WTC11 (cell line): Measurements from ENCODE around the gene LMBR1. TPM values are rescaled to one million over a fixed set of nuclear protein-coding genes. Genes with fewer than 3 reads are reported as not detected.

Experiments
- ATAC-seq: fragments of 200-7000 bp; cut with Tn5 transposase; 2 replicates; pipeline ENCODE4 v1.10.0; 2021; ENCODE audit warnings: mild to moderate bottlenecking, moderate library complexity
- CTCF ChIA-PET: fragments of 300-600 bp; sonication (Branson Sonifier 250); formaldehyde crosslinking; loops from one replicate; lab custom pipeline; 2021; ENCODE audit warnings: antibody characterized with exemption; lab: Charles Lee
- POLR2A ChIA-PET: fragments of 350-600 bp; sonication (Branson Sonifier 250); formaldehyde crosslinking; loops from one replicate; lab custom pipeline; 2021; ENCODE audit warnings: antibody characterized with exemption; lab: Charles Lee
- DNase-seq: peaks from one replicate; pipeline ENCODE4 v3.0.0; 2021; ENCODE audit warnings: low spot score
- H3K27ac Mint-ChIP-seq: 2 replicates; pipeline ENCODE4 v1.8.0; 2021; ENCODE audit warnings: mixed read lengths
- H3K27me3 Mint-ChIP-seq: 2 replicates; pipeline ENCODE4 v1.8.0; 2021; ENCODE audit warnings: low read depth, mild to moderate bottlenecking, moderate library complexity, mixed read lengths
- H3K36me3 Mint-ChIP-seq: 2 replicates; pipeline ENCODE4 v1.8.0; 2021; ENCODE audit warnings: mixed read lengths
- H3K4me1 Mint-ChIP-seq: 2 replicates; pipeline ENCODE4 v1.8.0; 2022; ENCODE audit warnings: mixed read lengths
- H3K4me3 Mint-ChIP-seq: 2 replicates; pipeline ENCODE4 v1.8.0; 2021; ENCODE audit warnings: mild to moderate bottlenecking, moderate library complexity, mixed read lengths
- H3K9me3 Mint-ChIP-seq: 2 replicates; pipeline ENCODE4 v1.8.0; 2021; ENCODE audit warnings: mixed read lengths
- ARID4B ChIP-seq: sonication (generic); formaldehyde crosslinking; IDR thresholded peaks from 2 replicates; pipeline ENCODE4 v1.8.0; 2023; ENCODE audit warnings: missing genetic modification reagents, mild to moderate bottlenecking, borderline replicate concordance
- CDX4 ChIP-seq: fragments of 250-450 bp; sonication (Bioruptor Pico); IDR thresholded peaks from 2 replicates; pipeline ENCODE4 v1.9.0; 2021; ENCODE audit warnings: moderate library complexity, mild to moderate bottlenecking, inconsistent platforms, borderline replicate concordance
- E2F4 ChIP-seq: sonication (generic); formaldehyde crosslinking; IDR thresholded peaks from 2 replicates; pipeline ENCODE4 v1.8.1; 2022; ENCODE audit warnings: low read depth, mild to moderate bottlenecking, moderate library complexity, missing genetic modification reagents, borderline replicate concordance
- GRHL2 ChIP-seq: fragments of 250-450 bp; sonication (Bioruptor Pico); IDR thresholded peaks from 2 replicates; pipeline ENCODE4 v1.8.0; 2022; ENCODE audit warnings: mild to moderate bottlenecking, moderate library complexity; ENCODE audit not compliant: insufficient replicate concordance, severe bottlenecking
- GTF2I ChIP-seq: fragments of 250-450 bp; sonication (Bioruptor Pico); conservative IDR thresholded peaks from 2 replicates; pipeline ENCODE4 v1.4.0; 2021; ENCODE audit warnings: mild to moderate bottlenecking
- MLX ChIP-seq: sonication (generic); formaldehyde crosslinking; IDR thresholded peaks from 2 replicates; pipeline ENCODE4 v1.8.1; 2023; ENCODE audit warnings: mild to moderate bottlenecking, missing genetic modification reagents, moderate library complexity
- NFATC4 ChIP-seq: fragments of 250-450 bp; sonication (Bioruptor Pico); IDR thresholded peaks from 2 replicates; pipeline ENCODE4 v1.9.0; 2021; ENCODE audit warnings: mild to moderate bottlenecking
- NR2C2 ChIP-seq: sonication (generic); formaldehyde crosslinking; IDR thresholded peaks from 2 replicates; pipeline ENCODE4 v1.8.0; 2022; ENCODE audit warnings: mild to moderate bottlenecking, missing genetic modification reagents
- PRRX2 ChIP-seq: fragments of 250-450 bp; sonication (Bioruptor Pico); IDR thresholded peaks from 2 replicates; pipeline ENCODE4 v1.8.0; 2021; ENCODE audit warnings: mild to moderate bottlenecking
- RORB ChIP-seq: fragments of 250-450 bp; sonication (Bioruptor Pico); IDR thresholded peaks from 2 replicates; pipeline ENCODE4 v1.9.0; 2021; ENCODE audit warnings: mild to moderate bottlenecking
- SOX15 ChIP-seq: fragments of 250-450 bp; sonication (Bioruptor Pico); IDR thresholded peaks from 2 replicates; pipeline ENCODE4 v1.9.0; 2021; ENCODE audit warnings: mild to moderate bottlenecking
- ZNF219 ChIP-seq: sonication (generic); formaldehyde crosslinking; IDR thresholded peaks from 2 replicates; pipeline ENCODE4 v1.8.0; 2023; ENCODE audit warnings: missing genetic modification reagents, mild to moderate bottlenecking, borderline replicate concordance
- ZNF671 ChIP-seq: fragments of 250-450 bp; sonication (Bioruptor Pico); IDR thresholded peaks from 2 replicates; pipeline ENCODE4 v1.8.0; 2021; ENCODE audit warnings: mild to moderate bottlenecking
- total RNA-seq: library from RNA; stranded (reverse); gene quantifications from 3 replicates; pipeline ENCODE4 v1.2.3, GENCODE V29; 2021
- TF ChIP-seq, protein P1 (sequence below): sonication (generic); formaldehyde crosslinking; IDR thresholded peaks from 2 replicates; pipeline ENCODE4 v1.8.0; 2022; ENCODE audit warnings: mild to moderate bottlenecking, missing genetic modification reagents
- TF ChIP-seq, protein P2 (sequence below): fragments of 250-450 bp; sonication (Bioruptor Pico); IDR thresholded peaks from 2 replicates; pipeline ENCODE4 v1.9.0; 2021; ENCODE audit warnings: mild to moderate bottlenecking, borderline replicate concordance
- TF ChIP-seq, protein P3 (sequence below): sonication (generic); formaldehyde crosslinking; IDR thresholded peaks from 2 replicates; pipeline ENCODE4 v1.8.1; 2023; ENCODE audit warnings: mild to moderate bottlenecking, missing genetic modification reagents, moderate library complexity
- TF ChIP-seq, protein P4 (sequence below): sonication (generic); formaldehyde crosslinking; IDR thresholded peaks from 2 replicates; pipeline ENCODE4 v1.8.1; 2023; ENCODE audit warnings: mild to moderate bottlenecking, missing genetic modification reagents

The LMBR1 gene
- total RNA-seq, 1 experiment from 2014 or later = 55.6 TPM

DNA sequence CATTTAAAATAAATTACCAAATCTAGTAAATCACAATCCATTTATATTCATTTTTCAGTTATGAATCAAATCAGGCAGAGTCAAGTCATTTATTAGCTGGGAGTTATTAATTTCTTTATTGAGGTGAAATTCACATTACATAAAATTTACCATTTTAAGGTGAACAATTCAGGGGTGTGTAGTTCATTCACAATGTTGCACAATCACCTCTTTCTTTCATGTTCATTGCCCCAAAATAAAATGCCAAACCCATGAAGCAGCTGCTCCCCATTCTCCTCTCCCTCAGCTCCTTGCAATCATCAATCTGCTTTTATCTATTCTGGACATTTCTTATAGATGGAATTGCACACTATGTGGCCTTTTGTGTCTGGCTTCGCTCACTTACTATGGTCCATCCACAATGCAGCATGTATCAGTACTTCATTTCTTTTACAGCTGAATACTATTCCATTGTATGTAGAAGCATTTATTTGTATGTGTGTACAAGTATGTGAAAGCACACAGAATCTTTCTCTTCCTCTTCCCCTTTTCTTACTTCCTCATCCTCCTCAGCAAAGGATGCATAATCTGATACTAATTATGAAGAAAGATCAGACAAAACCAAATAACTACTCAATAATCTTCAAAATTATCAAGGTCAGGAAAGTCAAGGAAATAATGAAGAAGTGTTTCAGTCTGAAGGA, 60.6 kb downstream of the LMBR1 start:
- ChIA-PET POLR2A (no interaction called here), CTCF (no interaction called here)
- H3K27ac Mint-ChIP-seq = no peak overlapping the region

GRCh38 chr7:156829669-156830336, 63.2 kb downstream of the LMBR1 start:
- no peak for DNase-seq
- POLR2A ChIA-PET = no interaction called here
- H3K27ac Mint-ChIP-seq = no peak overlapping the region
- H3K27me3 Mint-ChIP-seq = no peaks in the 10 kb centered on the region
- no peak for ATAC-seq
- H3K36me3 Mint-ChIP-seq = peaks cover 12% of the 10 kb centered on the region
- CTCF ChIA-PET = interaction anchor here (0.6 kb wide), 1 partner anchor 1201 kb away, joined by 3 read pairs; no protein-coding TSS in a partner anchor
- H3K9me3 Mint-ChIP-seq = no peaks in the 10 kb centered on the region
- peaks cover 5% of the 10 kb centered on the region for H3K4me1 Mint-ChIP-seq
- no peak overlapping the region for H3K4me3 Mint-ChIP-seq
- TF ChIP-seq E2F4 (CRISPR knock-in tag) (no peak), SOX15 (CRISPR knock-in tag) (no peak), GTF2I (CRISPR knock-in tag) (no peak), RORB (CRISPR knock-in tag) (no peak), PRRX2 (CRISPR knock-in tag) (no peak), CDX4 (CRISPR knock-in tag) (no peak), NFATC4 (CRISPR knock-in tag) (no peak), ARID4B (CRISPR knock-in tag) (no peak), NR2C2 (CRISPR knock-in tag) (no peak)
- TF ChIP-seq, protein P1, sequence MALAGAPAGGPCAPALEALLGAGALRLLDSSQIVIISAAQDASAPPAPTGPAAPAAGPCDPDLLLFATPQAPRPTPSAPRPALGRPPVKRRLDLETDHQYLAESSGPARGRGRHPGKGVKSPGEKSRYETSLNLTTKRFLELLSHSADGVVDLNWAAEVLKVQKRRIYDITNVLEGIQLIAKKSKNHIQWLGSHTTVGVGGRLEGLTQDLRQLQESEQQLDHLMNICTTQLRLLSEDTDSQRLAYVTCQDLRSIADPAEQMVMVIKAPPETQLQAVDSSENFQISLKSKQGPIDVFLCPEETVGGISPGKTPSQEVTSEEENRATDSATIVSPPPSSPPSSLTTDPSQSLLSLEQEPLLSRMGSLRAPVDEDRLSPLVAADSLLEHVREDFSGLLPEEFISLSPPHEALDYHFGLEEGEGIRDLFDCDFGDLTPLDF (CRISPR knock-in tag) = no peak
- TF ChIP-seq, protein P2, sequence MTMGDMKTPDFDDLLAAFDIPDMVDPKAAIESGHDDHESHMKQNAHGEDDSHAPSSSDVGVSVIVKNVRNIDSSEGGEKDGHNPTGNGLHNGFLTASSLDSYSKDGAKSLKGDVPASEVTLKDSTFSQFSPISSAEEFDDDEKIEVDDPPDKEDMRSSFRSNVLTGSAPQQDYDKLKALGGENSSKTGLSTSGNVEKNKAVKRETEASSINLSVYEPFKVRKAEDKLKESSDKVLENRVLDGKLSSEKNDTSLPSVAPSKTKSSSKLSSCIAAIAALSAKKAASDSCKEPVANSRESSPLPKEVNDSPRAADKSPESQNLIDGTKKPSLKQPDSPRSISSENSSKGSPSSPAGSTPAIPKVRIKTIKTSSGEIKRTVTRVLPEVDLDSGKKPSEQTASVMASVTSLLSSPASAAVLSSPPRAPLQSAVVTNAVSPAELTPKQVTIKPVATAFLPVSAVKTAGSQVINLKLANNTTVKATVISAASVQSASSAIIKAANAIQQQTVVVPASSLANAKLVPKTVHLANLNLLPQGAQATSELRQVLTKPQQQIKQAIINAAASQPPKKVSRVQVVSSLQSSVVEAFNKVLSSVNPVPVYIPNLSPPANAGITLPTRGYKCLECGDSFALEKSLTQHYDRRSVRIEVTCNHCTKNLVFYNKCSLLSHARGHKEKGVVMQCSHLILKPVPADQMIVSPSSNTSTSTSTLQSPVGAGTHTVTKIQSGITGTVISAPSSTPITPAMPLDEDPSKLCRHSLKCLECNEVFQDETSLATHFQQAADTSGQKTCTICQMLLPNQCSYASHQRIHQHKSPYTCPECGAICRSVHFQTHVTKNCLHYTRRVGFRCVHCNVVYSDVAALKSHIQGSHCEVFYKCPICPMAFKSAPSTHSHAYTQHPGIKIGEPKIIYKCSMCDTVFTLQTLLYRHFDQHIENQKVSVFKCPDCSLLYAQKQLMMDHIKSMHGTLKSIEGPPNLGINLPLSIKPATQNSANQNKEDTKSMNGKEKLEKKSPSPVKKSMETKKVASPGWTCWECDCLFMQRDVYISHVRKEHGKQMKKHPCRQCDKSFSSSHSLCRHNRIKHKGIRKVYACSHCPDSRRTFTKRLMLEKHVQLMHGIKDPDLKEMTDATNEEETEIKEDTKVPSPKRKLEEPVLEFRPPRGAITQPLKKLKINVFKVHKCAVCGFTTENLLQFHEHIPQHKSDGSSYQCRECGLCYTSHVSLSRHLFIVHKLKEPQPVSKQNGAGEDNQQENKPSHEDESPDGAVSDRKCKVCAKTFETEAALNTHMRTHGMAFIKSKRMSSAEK = no peak
- TF ChIP-seq, protein P3, sequence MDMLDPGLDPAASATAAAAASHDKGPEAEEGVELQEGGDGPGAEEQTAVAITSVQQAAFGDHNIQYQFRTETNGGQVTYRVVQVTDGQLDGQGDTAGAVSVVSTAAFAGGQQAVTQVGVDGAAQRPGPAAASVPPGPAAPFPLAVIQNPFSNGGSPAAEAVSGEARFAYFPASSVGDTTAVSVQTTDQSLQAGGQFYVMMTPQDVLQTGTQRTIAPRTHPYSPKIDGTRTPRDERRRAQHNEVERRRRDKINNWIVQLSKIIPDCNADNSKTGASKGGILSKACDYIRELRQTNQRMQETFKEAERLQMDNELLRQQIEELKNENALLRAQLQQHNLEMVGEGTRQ (CRISPR knock-in tag) = no peak
- TF ChIP-seq, protein P4, sequence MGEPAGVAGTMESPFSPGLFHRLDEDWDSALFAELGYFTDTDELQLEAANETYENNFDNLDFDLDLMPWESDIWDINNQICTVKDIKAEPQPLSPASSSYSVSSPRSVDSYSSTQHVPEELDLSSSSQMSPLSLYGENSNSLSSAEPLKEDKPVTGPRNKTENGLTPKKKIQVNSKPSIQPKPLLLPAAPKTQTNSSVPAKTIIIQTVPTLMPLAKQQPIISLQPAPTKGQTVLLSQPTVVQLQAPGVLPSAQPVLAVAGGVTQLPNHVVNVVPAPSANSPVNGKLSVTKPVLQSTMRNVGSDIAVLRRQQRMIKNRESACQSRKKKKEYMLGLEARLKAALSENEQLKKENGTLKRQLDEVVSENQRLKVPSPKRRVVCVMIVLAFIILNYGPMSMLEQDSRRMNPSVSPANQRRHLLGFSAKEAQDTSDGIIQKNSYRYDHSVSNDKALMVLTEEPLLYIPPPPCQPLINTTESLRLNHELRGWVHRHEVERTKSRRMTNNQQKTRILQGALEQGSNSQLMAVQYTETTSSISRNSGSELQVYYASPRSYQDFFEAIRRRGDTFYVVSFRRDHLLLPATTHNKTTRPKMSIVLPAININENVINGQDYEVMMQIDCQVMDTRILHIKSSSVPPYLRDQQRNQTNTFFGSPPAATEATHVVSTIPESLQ (CRISPR knock-in tag) = no peak

More for the DNA sequence above, 60.6 kb downstream of the LMBR1 start:
- peaks cover 5% of the 10 kb centered on the region for H3K4me1 Mint-ChIP-seq
- no peak for TF ChIP-seq MLX (CRISPR knock-in tag)
- no peak for TF ChIP-seq ZNF671 (CRISPR knock-in tag)
- no peak for TF ChIP-seq GRHL2 (CRISPR knock-in tag)
- TF ChIP-seq SOX15 (CRISPR knock-in tag) = no peak
- TF ChIP-seq ZNF219 (CRISPR knock-in tag) = no peak
- peaks cover 14% of the 10 kb centered on the region for H3K36me3 Mint-ChIP-seq
- no peaks in the 10 kb centered on the region for H3K9me3 Mint-ChIP-seq
- no peaks in the 10 kb centered on the region for H3K27me3 Mint-ChIP-seq
- no peak for ATAC-seq
- DNase-seq = no peak
- no peak overlapping the region for H3K4me3 Mint-ChIP-seq
